HepG2 (cell line): ENCODE results near the gene KRTAP10-9. TPM values are rescaled to one million over a fixed set of nuclear protein-coding genes. Genes with fewer than 3 reads are reported as not detected.

Experiments used
- ATAC-seq: fragments of 200-7000 bp; cut with Tn5 transposase; 3 replicates; pipeline ENCODE4 v1.9.1; 2020; ENCODE audit warnings: mild to moderate bottlenecking, moderate library complexity
- BruUV-seq: library from RNA; stranded (reverse); fragments of 400-500 nt; replicated peaks from 2 replicates; lab custom pipeline; 2021; lab: Mats Ljungman, UMichigan
- CTCF ChIA-PET: fragments of 300-600 bp; formaldehyde crosslinking; extraction: SDS; loops from one replicate; lab custom pipeline; 2021; ENCODE audit warnings: low total read pairs, inconsistent platforms, low intra/inter-chr PET ratio; lab: Yijun Ruan, JAX
- POLR2A ChIA-PET: fragments of 350-600 bp; sonication (Branson Sonifier 250); formaldehyde crosslinking; loops from one replicate; lab custom pipeline; 2020; ENCODE audit warnings: antibody characterized with exemption, inconsistent platforms; lab: Yijun Ruan, JAX
- DNase-seq: peaks from one replicate; pipeline ENCODE4 v3.0.0-alpha.2; 2015; ENCODE audit warnings: low spot score
- FAIRE-seq: peaks from 3 replicates; lab custom pipeline; 2011; peaks lifted over from hg19 to GRCh38; lab: Jason Lieb, UNC
- H2AFZ ChIP-seq: one replicate; pipeline ENCODE4 v1.6.1; 2011; ENCODE audit warnings: low read length, inconsistent platforms
- H3K27ac ChIP-seq: fragments of 300-600 bp; 3 replicates; pipeline ENCODE4 v1.8.0; 2011; ENCODE audit warnings: mixed run types, mild to moderate bottlenecking, mixed read lengths, low read length, inconsistent platforms; ENCODE audit not compliant: insufficient read depth; ENCODE audit errors: extremely low read length
- H3K27me3 ChIP-seq, 2 experiments: fragments of 200-600 bp in 1 of 2; 2 replicates in 1 of 2; 3 replicates in 1 of 2; pipeline versions ENCODE4 v1.6.0 to v1.8.0; 2011; ENCODE audit warnings: low read length in 2 of 2, mild to moderate bottlenecking in 2 of 2, moderate library complexity in 2 of 2, inconsistent platforms in 1 of 2; ENCODE audit not compliant: insufficient read depth in 2 of 2, control insufficient read depth in 1 of 2
- H3K36me3 ChIP-seq, 2 experiments: fragments of 200-600 bp in 1 of 2; replicated peaks in 1 of 2; 2 replicates in 1 of 2; 3 replicates in 1 of 2; pipeline versions ENCODE4 v1.5.1 to v1.8.0; 2011; ENCODE audit warnings: low read length in 2 of 2, inconsistent platforms in 1 of 2; ENCODE audit not compliant: insufficient read depth in 2 of 2, control insufficient read depth in 1 of 2
- H3K4me1 ChIP-seq: 2 replicates; pipeline ENCODE4 v1.5.1; 2012; ENCODE audit warnings: low read length, inconsistent platforms; ENCODE audit not compliant: insufficient read depth
- H3K4me2 ChIP-seq: 2 replicates; pipeline ENCODE4 v1.6.0; 2011; ENCODE audit warnings: low read depth, low read length, inconsistent platforms
- H3K4me3 ChIP-seq, 3 experiments: fragments of 200-600 bp in 1 of 3; sonication (generic), shearing (Covaris generic) in 1 of 3; replicated peaks in 1 of 3; 2 replicates each; pipeline ENCODE4 v1.5.1; 2011 to 2016; ENCODE audit warnings: low read length in 3 of 3, inconsistent platforms in 2 of 3, low read depth in 2 of 3, mild to moderate bottlenecking in 2 of 3, control low read depth in 1 of 3, mixed read lengths in 1 of 3; ENCODE audit not compliant: insufficient read depth in 1 of 3
- H3K79me2 ChIP-seq: one replicate; pipeline ENCODE4 v1.6.1; 2011; ENCODE audit warnings: low read length, inconsistent platforms; ENCODE audit not compliant: insufficient read depth
- H3K9ac ChIP-seq: 2 replicates; pipeline ENCODE4 v1.6.0; 2011; ENCODE audit warnings: mild to moderate bottlenecking, low read depth, low read length, inconsistent platforms; ENCODE audit not compliant: insufficient read depth
- H3K9me3 ChIP-seq: 2 replicates; pipeline ENCODE4 v1.5.1; 2012; ENCODE audit warnings: mild to moderate bottlenecking, low read length
- H4K20me1 ChIP-seq: 2 replicates; pipeline ENCODE4 v1.6.0; 2011; ENCODE audit warnings: inconsistent platforms, mild to moderate bottlenecking, low read length, moderate library complexity; ENCODE audit not compliant: insufficient read depth
- MIER2 ChIP-seq: IDR thresholded peaks from 2 replicates; pipeline ENCODE4 v1.6.1; 2016; ENCODE audit warnings: missing biosample characterization, missing genetic modification reagents
- MZF1 ChIP-seq: sonication (generic); formaldehyde crosslinking; IDR thresholded peaks from 2 replicates; pipeline ENCODE4 v1.8.1; 2023; ENCODE audit warnings: mild to moderate bottlenecking, missing genetic modification reagents, borderline replicate concordance
- NFRKB ChIP-seq: fragments of 450-650 bp; IDR thresholded peaks from 2 replicates; pipeline ENCODE4 v1.6.1; 2017
- NPAS2 ChIP-seq: sonication (generic); formaldehyde crosslinking; IDR thresholded peaks from 2 replicates; pipeline ENCODE4 v1.8.0; 2022; ENCODE audit warnings: mild to moderate bottlenecking, missing genetic modification reagents, borderline replicate concordance
- PHF5A ChIP-seq: IDR thresholded peaks from one replicate; pipeline ENCODE4 v1.6.1; 2018; ENCODE audit warnings: low read depth, missing genetic modification reagents; ENCODE audit not compliant: unreplicated experiment
- THAP11 ChIP-seq: IDR thresholded peaks from 2 replicates; pipeline ENCODE4 v1.6.1; 2016; ENCODE audit warnings: missing biosample characterization, missing genetic modification reagents
- THYN1 ChIP-seq: sonication (generic); formaldehyde crosslinking; IDR thresholded peaks from 2 replicates; pipeline ENCODE4 v1.8.1; 2023; ENCODE audit warnings: low read depth, mild to moderate bottlenecking, moderate library complexity, missing genetic modification reagents, borderline replicate concordance
- ZBED4 ChIP-seq: sonication (generic); formaldehyde crosslinking; IDR thresholded peaks from 2 replicates; pipeline ENCODE4 v1.4.0; 2020; ENCODE audit warnings: missing genetic modification reagents, borderline replicate concordance
- ZNF256 ChIP-seq: sonication (generic); formaldehyde crosslinking; conservative IDR thresholded peaks from 2 replicates; pipeline ENCODE4 v1.4.0; 2020; ENCODE audit warnings: missing genetic modification reagents
- ZNF318 ChIP-seq: sonication (generic); formaldehyde crosslinking; IDR thresholded peaks from 2 replicates; pipeline ENCODE4 v1.4.0; 2020; ENCODE audit warnings: mild to moderate bottlenecking, missing genetic modification reagents
- ZNF781 ChIP-seq: sonication (generic); formaldehyde crosslinking; IDR thresholded peaks from 2 replicates; pipeline ENCODE4 v1.5.1; 2020; ENCODE audit warnings: borderline replicate concordance, mild to moderate bottlenecking, missing genetic modification reagents; ENCODE audit errors: not compliant biosample characterization
- in situ Hi-C: cut with HindIII; loops from 2 replicates; pipeline ENCODE4 v1.10.0; 2017; ENCODE audit warnings: low pct_unique_long_range_greater_than_20kb; ENCODE audit not compliant: extremely low pct_ligation_motif_present
- intact Hi-C: fragments of 100-400 bp; cut with micrococcal nuclease; formaldehyde crosslinking; loops from one replicate; pipeline ENCODE4 v1.10.0; 2022; ENCODE audit not compliant: unreplicated experiment
- polyA plus RNA-seq, 8 experiments: library from polyadenylated mRNA; depleted of rRNA in 3 of 8; stranded (reverse) in 7 of 8; unstranded in 1 of 8; fragments of >200 nt; fragmentation: Illumina TruSeq in 4 of 8; extraction: Trizol in 4 of 8; gene quantifications; 2 replicates each; pipeline versions ENCODE4 v1.2.1 to v1.2.3, GENCODE V29; 2011 to 2016; ENCODE audit warnings: low read depth in 4 of 8, missing spikeins in 1 of 8, mixed read lengths in 1 of 8; ENCODE audit not compliant: insufficient read depth in 1 of 8
- total RNA-seq, 5 experiments: library from RNA; depleted of rRNA; stranded (reverse); fragments of >200 nt; fragmentation: Illumina TruSeq; extraction: Trizol; gene quantifications; 2 replicates each; pipeline ENCODE4 v1.2.3, GENCODE V29; 2016; ENCODE audit warnings: low read depth in 1 of 5

The KRTAP10-9 gene
- total and polyA plus RNA-seq, 2 of the 13 experiments (the other 11 are each of a cell fraction or from before 2014, with no cell fraction given) = not detected

- TF ChIP-seq ZBED4 (CRISPR knock-in tag) = no peak
- TF ChIP-seq ZNF256 (CRISPR knock-in tag) = no peak
- TF ChIP-seq NPAS2 (CRISPR knock-in tag) = no peak
- no peak for TF ChIP-seq NFRKB
- no peak for TF ChIP-seq MIER2 (CRISPR knock-in tag)
- TF ChIP-seq, all 625 proteins: peak for 0
These were observed 20.4 kb upstream of the KRTAP10-9 start (continued) for GRCh38 chr21:44606495-44606894.

- BruUV-seq = no TSS peak
- peaks cover 1 to 2% of the 10 kb centered on the region in 2 experiments; a peak in 3 of 5 replicates for H3K27me3 ChIP-seq
- no peaks in the 10 kb centered on the region for H3K36me3 ChIP-seq
- in situ Hi-C loops = no loop called here
- intact Hi-C loops = no loop called here
- no peak overlapping the region for H3K27ac ChIP-seq
- H3K79me2 ChIP-seq = no peaks in the 10 kb centered on the region
- CTCF ChIA-PET = no interaction called here
- H2AFZ ChIP-seq = no peak overlapping the region
- POLR2A ChIA-PET = no interaction called here
- no peak for DNase-seq
- no peak for FAIRE-seq
- no peak overlapping the region for H3K4me3 ChIP-seq
- no peaks in the 10 kb centered on the region for H3K4me1 ChIP-seq
- no peak for ATAC-seq
- no peak overlapping the region for H3K9ac ChIP-seq
- no peaks in the 10 kb centered on the region for H4K20me1 ChIP-seq
- H3K4me2 ChIP-seq = no peak overlapping the region
- peaks cover 24% of the 10 kb centered on the region; the same call in 1 of the 2 replicates for H3K9me3 ChIP-seq
- TF ChIP-seq THAP11 (CRISPR knock-in tag) = no peak
- no peak for TF ChIP-seq ZNF318 (CRISPR knock-in tag)
- TF ChIP-seq THYN1 (CRISPR knock-in tag) = no peak
- no peak for TF ChIP-seq ZNF781
- no peak for TF ChIP-seq PHF5A (CRISPR knock-in tag)
- TF ChIP-seq MZF1 = no peak
These were observed 17.7 kb upstream of the KRTAP10-9 start for GRCh38 chr21:44609193-44609592.
